WTC11 (cell line): ENCODE measurements around the gene TMTC2. TPM values are rescaled to one million over a fixed set of nuclear protein-coding genes. Genes with fewer than 3 reads are reported as not detected.

Experiments used
- ATAC-seq: fragments of 200-7000 bp; cut with Tn5 transposase; 2 replicates; pipeline ENCODE4 v1.10.0; 2021; ENCODE audit warnings: mild to moderate bottlenecking, moderate library complexity
- CTCF ChIA-PET: fragments of 300-600 bp; sonication (Branson Sonifier 250); formaldehyde crosslinking; loops from one replicate; lab custom pipeline; 2021; ENCODE audit warnings: antibody characterized with exemption; lab: Charles Lee
- POLR2A ChIA-PET: fragments of 350-600 bp; sonication (Branson Sonifier 250); formaldehyde crosslinking; loops from one replicate; lab custom pipeline; 2021; ENCODE audit warnings: antibody characterized with exemption; lab: Charles Lee
- DNase-seq: peaks from one replicate; pipeline ENCODE4 v3.0.0; 2021; ENCODE audit warnings: low spot score
- H3K27ac Mint-ChIP-seq: 2 replicates; pipeline ENCODE4 v1.8.0; 2021; ENCODE audit warnings: mixed read lengths
- H3K27me3 Mint-ChIP-seq: 2 replicates; pipeline ENCODE4 v1.8.0; 2021; ENCODE audit warnings: low read depth, mild to moderate bottlenecking, moderate library complexity, mixed read lengths
- H3K36me3 Mint-ChIP-seq: 2 replicates; pipeline ENCODE4 v1.8.0; 2021; ENCODE audit warnings: mixed read lengths
- H3K4me1 Mint-ChIP-seq: 2 replicates; pipeline ENCODE4 v1.8.0; 2022; ENCODE audit warnings: mixed read lengths
- H3K4me3 Mint-ChIP-seq: 2 replicates; pipeline ENCODE4 v1.8.0; 2021; ENCODE audit warnings: mild to moderate bottlenecking, moderate library complexity, mixed read lengths
- H3K9me3 Mint-ChIP-seq: 2 replicates; pipeline ENCODE4 v1.8.0; 2021; ENCODE audit warnings: mixed read lengths
- E2F5 ChIP-seq: sonication (generic); formaldehyde crosslinking; IDR thresholded peaks from 2 replicates; pipeline ENCODE4 v1.8.1; 2022; ENCODE audit warnings: mild to moderate bottlenecking, moderate library complexity, missing genetic modification reagents
- ELF4 ChIP-seq: sonication (generic); formaldehyde crosslinking; IDR thresholded peaks from 2 replicates; pipeline ENCODE4 v1.8.1; 2022; ENCODE audit warnings: low read depth, mild to moderate bottlenecking, moderate library complexity, missing genetic modification reagents
- FOXJ3 ChIP-seq: sonication (generic); formaldehyde crosslinking; IDR thresholded peaks from 2 replicates; pipeline ENCODE4 v1.9.0; 2021; ENCODE audit warnings: missing genetic modification reagents, mild to moderate bottlenecking, borderline replicate concordance
- FOXP4 ChIP-seq: sonication (generic); formaldehyde crosslinking; IDR thresholded peaks from 2 replicates; pipeline ENCODE4 v1.8.0; 2022; ENCODE audit warnings: mild to moderate bottlenecking, missing genetic modification reagents
- IRF1 ChIP-seq: sonication (generic); formaldehyde crosslinking; IDR thresholded peaks from 2 replicates; pipeline ENCODE4 v1.8.0; 2023; ENCODE audit warnings: missing genetic modification reagents
- JAZF1 ChIP-seq: fragments of 250-450 bp; sonication (Bioruptor Pico); IDR thresholded peaks from 2 replicates; pipeline ENCODE4 v1.9.0; 2021; ENCODE audit warnings: moderate library complexity, mild to moderate bottlenecking, inconsistent platforms
- MAX ChIP-seq: sonication (generic); formaldehyde crosslinking; IDR thresholded peaks from 2 replicates; pipeline ENCODE4 v1.8.0; 2022; ENCODE audit warnings: mild to moderate bottlenecking, missing genetic modification reagents
- NR1H2 ChIP-seq: sonication (generic); formaldehyde crosslinking; IDR thresholded peaks from 2 replicates; pipeline ENCODE4 v1.9.0; 2021; ENCODE audit warnings: mild to moderate bottlenecking, moderate library complexity, missing genetic modification reagents
- RELA ChIP-seq: sonication (generic); formaldehyde crosslinking; IDR thresholded peaks from 2 replicates; pipeline ENCODE4 v1.8.1; 2022; ENCODE audit warnings: missing genetic modification reagents, mild to moderate bottlenecking, borderline replicate concordance
- RORB ChIP-seq: fragments of 250-450 bp; sonication (Bioruptor Pico); IDR thresholded peaks from 2 replicates; pipeline ENCODE4 v1.9.0; 2021; ENCODE audit warnings: mild to moderate bottlenecking
- ZNF317 ChIP-seq: sonication (generic); formaldehyde crosslinking; IDR thresholded peaks from 2 replicates; pipeline ENCODE4 v1.8.1; 2023; ENCODE audit warnings: low read depth, mild to moderate bottlenecking, moderate library complexity, missing genetic modification reagents, borderline replicate concordance
- ZNF416 ChIP-seq: fragments of 250-450 bp; sonication (Bioruptor Pico); IDR thresholded peaks from 2 replicates; pipeline ENCODE4 v1.9.0; 2021; ENCODE audit warnings: mild to moderate bottlenecking, inconsistent platforms
- total RNA-seq: library from RNA; stranded (reverse); gene quantifications from 3 replicates; pipeline ENCODE4 v1.2.3, GENCODE V29; 2021
- TF ChIP-seq, protein P1 (sequence below): sonication (generic); formaldehyde crosslinking; IDR thresholded peaks from 2 replicates; pipeline ENCODE4 v1.8.0; 2023; ENCODE audit warnings: missing genetic modification reagents, mild to moderate bottlenecking, borderline replicate concordance
- TF ChIP-seq, protein P2 (sequence below): sonication (generic); formaldehyde crosslinking; IDR thresholded peaks from 2 replicates; pipeline ENCODE4 v1.8.1; 2022; ENCODE audit warnings: mild to moderate bottlenecking, missing genetic modification reagents, moderate library complexity, borderline replicate concordance

TMTC2 gene
- total RNA-seq, 1 experiment from 2014 or later, result 6.4 TPM

- H3K36me3 Mint-ChIP-seq, result no peaks in the 10 kb centered on the region
- H3K27ac Mint-ChIP-seq, result no peak overlapping the region
- H3K4me1 Mint-ChIP-seq, result 0 out of 2 replicates have a peak, but pooled peaks cover 2% of the 10 kb centered on the region
- no peak for TF ChIP-seq NR1H2 (CRISPR knock-in tag)
- no peak for TF ChIP-seq FOXP4 (CRISPR knock-in tag)
- TF ChIP-seq E2F5 (CRISPR knock-in tag), result no peak
- TF ChIP-seq ZNF416 (CRISPR knock-in tag), result no peak
- no peak for TF ChIP-seq ZNF317 (CRISPR knock-in tag)
- TF ChIP-seq, protein P1, sequence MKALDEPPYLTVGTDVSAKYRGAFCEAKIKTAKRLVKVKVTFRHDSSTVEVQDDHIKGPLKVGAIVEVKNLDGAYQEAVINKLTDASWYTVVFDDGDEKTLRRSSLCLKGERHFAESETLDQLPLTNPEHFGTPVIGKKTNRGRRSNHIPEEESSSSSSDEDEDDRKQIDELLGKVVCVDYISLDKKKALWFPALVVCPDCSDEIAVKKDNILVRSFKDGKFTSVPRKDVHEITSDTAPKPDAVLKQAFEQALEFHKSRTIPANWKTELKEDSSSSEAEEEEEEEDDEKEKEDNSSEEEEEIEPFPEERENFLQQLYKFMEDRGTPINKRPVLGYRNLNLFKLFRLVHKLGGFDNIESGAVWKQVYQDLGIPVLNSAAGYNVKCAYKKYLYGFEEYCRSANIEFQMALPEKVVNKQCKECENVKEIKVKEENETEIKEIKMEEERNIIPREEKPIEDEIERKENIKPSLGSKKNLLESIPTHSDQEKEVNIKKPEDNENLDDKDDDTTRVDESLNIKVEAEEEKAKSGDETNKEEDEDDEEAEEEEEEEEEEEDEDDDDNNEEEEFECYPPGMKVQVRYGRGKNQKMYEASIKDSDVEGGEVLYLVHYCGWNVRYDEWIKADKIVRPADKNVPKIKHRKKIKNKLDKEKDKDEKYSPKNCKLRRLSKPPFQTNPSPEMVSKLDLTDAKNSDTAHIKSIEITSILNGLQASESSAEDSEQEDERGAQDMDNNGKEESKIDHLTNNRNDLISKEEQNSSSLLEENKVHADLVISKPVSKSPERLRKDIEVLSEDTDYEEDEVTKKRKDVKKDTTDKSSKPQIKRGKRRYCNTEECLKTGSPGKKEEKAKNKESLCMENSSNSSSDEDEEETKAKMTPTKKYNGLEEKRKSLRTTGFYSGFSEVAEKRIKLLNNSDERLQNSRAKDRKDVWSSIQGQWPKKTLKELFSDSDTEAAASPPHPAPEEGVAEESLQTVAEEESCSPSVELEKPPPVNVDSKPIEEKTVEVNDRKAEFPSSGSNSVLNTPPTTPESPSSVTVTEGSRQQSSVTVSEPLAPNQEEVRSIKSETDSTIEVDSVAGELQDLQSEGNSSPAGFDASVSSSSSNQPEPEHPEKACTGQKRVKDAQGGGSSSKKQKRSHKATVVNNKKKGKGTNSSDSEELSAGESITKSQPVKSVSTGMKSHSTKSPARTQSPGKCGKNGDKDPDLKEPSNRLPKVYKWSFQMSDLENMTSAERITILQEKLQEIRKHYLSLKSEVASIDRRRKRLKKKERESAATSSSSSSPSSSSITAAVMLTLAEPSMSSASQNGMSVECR, result no peak
- TF ChIP-seq ELF4 (CRISPR knock-in tag), result no peak
- no peak for TF ChIP-seq MAX (CRISPR knock-in tag)
- TF ChIP-seq, protein P2, sequence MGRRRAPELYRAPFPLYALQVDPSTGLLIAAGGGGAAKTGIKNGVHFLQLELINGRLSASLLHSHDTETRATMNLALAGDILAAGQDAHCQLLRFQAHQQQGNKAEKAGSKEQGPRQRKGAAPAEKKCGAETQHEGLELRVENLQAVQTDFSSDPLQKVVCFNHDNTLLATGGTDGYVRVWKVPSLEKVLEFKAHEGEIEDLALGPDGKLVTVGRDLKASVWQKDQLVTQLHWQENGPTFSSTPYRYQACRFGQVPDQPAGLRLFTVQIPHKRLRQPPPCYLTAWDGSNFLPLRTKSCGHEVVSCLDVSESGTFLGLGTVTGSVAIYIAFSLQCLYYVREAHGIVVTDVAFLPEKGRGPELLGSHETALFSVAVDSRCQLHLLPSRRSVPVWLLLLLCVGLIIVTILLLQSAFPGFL (CRISPR knock-in tag), result no peak
- CTCF ChIA-PET, result no interaction called here
- H3K4me3 Mint-ChIP-seq, result no peak overlapping the region
- H3K27me3 Mint-ChIP-seq, result no peaks in the 10 kb centered on the region
- ATAC-seq (no peak), DNase-seq (no peak)
- no peaks in the 10 kb centered on the region for H3K9me3 Mint-ChIP-seq
- POLR2A ChIA-PET, result no interaction called here
Observed at GRCh38 chr12:82893896-82894295, 207.2 kb downstream of the TMTC2 start.

DNA sequence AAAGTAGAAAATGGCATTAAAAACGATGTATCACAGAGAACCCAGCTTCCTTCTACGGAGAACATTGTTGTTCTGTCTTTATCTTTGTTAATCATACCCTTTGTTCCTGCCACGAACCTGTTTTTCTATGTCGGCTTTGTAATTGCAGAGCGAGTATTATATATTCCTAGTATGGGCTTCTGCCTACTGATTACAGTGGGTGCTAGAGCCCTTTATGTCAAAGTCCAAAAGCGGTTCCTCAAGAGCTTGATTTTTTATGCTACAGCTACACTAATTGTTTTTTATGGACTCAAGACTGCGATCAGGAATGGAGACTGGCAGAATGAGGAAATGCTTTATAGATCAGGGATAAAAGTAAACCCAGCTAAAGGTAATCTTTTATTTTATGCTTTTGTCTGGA, 209.6 kb downstream of the TMTC2 start:
- no peak for DNase-seq
- Mint-ChIP-seq H3K27ac (no peak overlapping the region), H3K4me3 (no peak overlapping the region), H3K9me3 (no peaks in the 10 kb centered on the region), H3K36me3 (no peaks in the 10 kb centered on the region), H3K27me3 (no peaks in the 10 kb centered on the region), H3K4me1 (0 out of 2 replicates have a peak, but pooled peaks cover 2% of the 10 kb centered on the region)
- POLR2A ChIA-PET, result no interaction called here
- TF ChIP-seq JAZF1 (CRISPR knock-in tag), result no peak
- no peak for TF ChIP-seq RELA
- no peak for TF ChIP-seq IRF1 (CRISPR knock-in tag)
- TF ChIP-seq FOXJ3 (CRISPR knock-in tag), result no peak
- no peak for TF ChIP-seq RORB (CRISPR knock-in tag)
- CTCF ChIA-PET, result no interaction called here
- ATAC-seq, result no peak
